Parathyroid adenoma (tissue), 2 donors: ENCODE results near the gene CEP44.

Experiments
- H2AFZ ChIP-seq: fragments of 300-600 bp; sonication (generic); one replicate; pipeline ENCODE4 v1.7.0; 2017; ENCODE audit warnings: antibody characterized with exemption, mild to moderate bottlenecking
- H3K27ac ChIP-seq: fragments of 300-600 bp; sonication (generic); one replicate; pipeline ENCODE4 v1.7.0; 2017
- H3K27me3 ChIP-seq: fragments of 300-600 bp; sonication (generic); one replicate; pipeline ENCODE4 v1.7.0; 2017; ENCODE audit warnings: low read length; ENCODE audit not compliant: control insufficient read depth, insufficient read depth
- H3K36me3 ChIP-seq: fragments of 300-600 bp; sonication (generic); one replicate; pipeline ENCODE4 v1.7.0; 2017; ENCODE audit warnings: low read length; ENCODE audit not compliant: control insufficient read depth, insufficient read depth
- H3K4me1 ChIP-seq: fragments of 300-600 bp; sonication (generic); one replicate; pipeline ENCODE4 v1.7.0; 2017; ENCODE audit warnings: control low read depth
- H3K4me2 ChIP-seq: fragments of 300-600 bp; sonication (generic); one replicate; pipeline ENCODE4 v1.7.0; 2017; ENCODE audit warnings: low read length
- H3K4me3 ChIP-seq: fragments of 300-600 bp; sonication (generic); one replicate; pipeline ENCODE4 v1.7.0; 2017; ENCODE audit warnings: low read depth, low read length
- H3K79me2 ChIP-seq: fragments of 300-600 bp; sonication (generic); one replicate; pipeline ENCODE4 v1.7.0; 2017; ENCODE audit warnings: control low read depth
- H3K9ac ChIP-seq: fragments of 300-600 bp; sonication (generic); one replicate; pipeline ENCODE4 v1.7.0; 2017; ENCODE audit warnings: mild to moderate bottlenecking
- H3K9me3 ChIP-seq: fragments of 300-600 bp; sonication (generic); one replicate; pipeline ENCODE4 v1.7.0; 2017; ENCODE audit warnings: low read length; ENCODE audit not compliant: control insufficient read depth
- TF ChIP-seq, protein P1 (sequence below): fragments of 300-600 bp; sonication (generic); IDR thresholded peaks from one replicate; pipeline ENCODE4 v1.7.0; 2017; ENCODE audit warnings: antibody characterized with exemption, mild to moderate bottlenecking
- donor health status: primary hyperparathyroidism.

Gene CEP44

DNA sequence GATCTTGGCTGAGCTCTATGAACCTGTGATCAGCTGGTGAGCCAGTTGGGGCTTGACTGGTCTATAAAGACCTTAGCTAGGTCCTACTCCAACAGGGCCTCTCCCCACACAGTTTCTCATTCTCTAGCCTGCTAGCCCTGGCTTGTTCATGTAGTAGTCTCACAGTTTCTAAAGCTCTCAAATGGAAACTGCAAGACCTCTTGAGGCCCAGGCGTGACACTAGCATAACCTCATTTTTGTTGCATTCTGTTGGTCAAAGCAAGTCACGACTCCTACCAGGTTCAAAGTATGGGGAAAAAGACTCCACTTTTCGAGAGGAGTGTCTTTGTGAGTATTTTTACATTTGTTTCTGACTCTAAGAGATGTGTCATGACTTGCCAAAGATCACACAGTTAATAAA lies 50.9 kb downstream of the CEP44 start:
- TF ChIP-seq, protein P1, sequence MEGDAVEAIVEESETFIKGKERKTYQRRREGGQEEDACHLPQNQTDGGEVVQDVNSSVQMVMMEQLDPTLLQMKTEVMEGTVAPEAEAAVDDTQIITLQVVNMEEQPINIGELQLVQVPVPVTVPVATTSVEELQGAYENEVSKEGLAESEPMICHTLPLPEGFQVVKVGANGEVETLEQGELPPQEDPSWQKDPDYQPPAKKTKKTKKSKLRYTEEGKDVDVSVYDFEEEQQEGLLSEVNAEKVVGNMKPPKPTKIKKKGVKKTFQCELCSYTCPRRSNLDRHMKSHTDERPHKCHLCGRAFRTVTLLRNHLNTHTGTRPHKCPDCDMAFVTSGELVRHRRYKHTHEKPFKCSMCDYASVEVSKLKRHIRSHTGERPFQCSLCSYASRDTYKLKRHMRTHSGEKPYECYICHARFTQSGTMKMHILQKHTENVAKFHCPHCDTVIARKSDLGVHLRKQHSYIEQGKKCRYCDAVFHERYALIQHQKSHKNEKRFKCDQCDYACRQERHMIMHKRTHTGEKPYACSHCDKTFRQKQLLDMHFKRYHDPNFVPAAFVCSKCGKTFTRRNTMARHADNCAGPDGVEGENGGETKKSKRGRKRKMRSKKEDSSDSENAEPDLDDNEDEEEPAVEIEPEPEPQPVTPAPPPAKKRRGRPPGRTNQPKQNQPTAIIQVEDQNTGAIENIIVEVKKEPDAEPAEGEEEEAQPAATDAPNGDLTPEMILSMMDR = no peak
- no peaks in the 10 kb centered on the region for H3K27me3 ChIP-seq
- H3K4me1 ChIP-seq = no peaks in the 10 kb centered on the region
- no peak overlapping the region for H3K27ac ChIP-seq
- H3K9ac ChIP-seq = no peak overlapping the region
- H3K4me2 ChIP-seq = no peak overlapping the region
- no peak overlapping the region for H3K4me3 ChIP-seq
- H3K9me3 ChIP-seq = no peaks in the 10 kb centered on the region
- no peaks in the 10 kb centered on the region for H3K79me2 ChIP-seq
- H3K36me3 ChIP-seq = no peaks in the 10 kb centered on the region
- no peak overlapping the region for H2AFZ ChIP-seq

DNA sequence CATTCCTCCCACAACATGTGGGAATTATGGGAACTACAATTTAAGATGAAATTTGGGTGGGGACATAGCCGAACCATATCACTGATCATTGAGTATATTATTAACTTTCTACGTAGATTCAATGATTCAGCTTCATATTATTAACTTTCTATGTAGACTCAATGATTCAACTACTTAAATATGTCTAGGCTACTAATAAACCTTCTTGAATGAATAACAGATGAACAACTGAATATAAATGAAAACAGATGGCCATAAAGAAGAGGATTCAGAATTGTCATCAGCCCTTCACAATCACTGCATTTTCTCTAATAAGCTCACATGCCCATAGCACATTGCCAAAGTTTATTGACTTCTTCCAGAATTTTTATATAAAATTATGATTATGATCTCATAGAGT lies 57.0 kb downstream of the CEP44 start:
- H3K27ac ChIP-seq = no peak overlapping the region
- H3K4me3 ChIP-seq = no peak overlapping the region
- H3K9me3 ChIP-seq = no peaks in the 10 kb centered on the region
- no peaks in the 10 kb centered on the region for H3K27me3 ChIP-seq
- H3K36me3 ChIP-seq = no peaks in the 10 kb centered on the region
- H3K9ac ChIP-seq = no peak overlapping the region
- TF ChIP-seq, protein P1 = no peak
- H3K79me2 ChIP-seq = no peaks in the 10 kb centered on the region
- H3K4me1 ChIP-seq = no peaks in the 10 kb centered on the region
- H3K4me2 ChIP-seq = no peak overlapping the region
- H2AFZ ChIP-seq = no peak overlapping the region

DNA sequence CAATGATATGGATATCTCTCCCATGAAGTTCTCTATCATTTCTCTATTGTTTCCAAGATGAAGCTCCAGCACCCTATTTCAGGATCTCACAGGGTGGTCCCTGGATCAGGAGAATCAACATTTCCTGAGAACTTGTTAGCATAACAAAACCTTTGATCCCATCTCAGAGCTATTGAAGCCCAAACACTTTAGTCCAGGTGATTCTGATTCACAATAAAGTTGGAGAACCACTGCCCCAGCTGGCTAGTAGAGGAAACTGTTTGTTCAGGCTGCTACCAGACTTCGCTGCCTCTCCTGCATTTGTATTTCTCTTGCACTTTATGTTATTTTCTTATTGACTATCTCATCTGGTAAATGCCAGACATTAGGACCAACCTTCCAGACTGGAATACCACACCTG lies 65.4 kb downstream of the CEP44 start:
- H3K27me3 ChIP-seq = no peaks in the 10 kb centered on the region
- H2AFZ ChIP-seq = no peak overlapping the region
- H3K4me1 ChIP-seq = no peaks in the 10 kb centered on the region
- TF ChIP-seq, protein P1 = no peak
- H3K27ac ChIP-seq = no peak overlapping the region
- H3K4me3 ChIP-seq = no peak overlapping the region
- H3K9ac ChIP-seq = no peak overlapping the region
- H3K4me2 ChIP-seq = no peak overlapping the region
- H3K36me3 ChIP-seq = no peaks in the 10 kb centered on the region
- H3K9me3 ChIP-seq = no peaks in the 10 kb centered on the region
- H3K79me2 ChIP-seq = no peaks in the 10 kb centered on the region

DNA sequence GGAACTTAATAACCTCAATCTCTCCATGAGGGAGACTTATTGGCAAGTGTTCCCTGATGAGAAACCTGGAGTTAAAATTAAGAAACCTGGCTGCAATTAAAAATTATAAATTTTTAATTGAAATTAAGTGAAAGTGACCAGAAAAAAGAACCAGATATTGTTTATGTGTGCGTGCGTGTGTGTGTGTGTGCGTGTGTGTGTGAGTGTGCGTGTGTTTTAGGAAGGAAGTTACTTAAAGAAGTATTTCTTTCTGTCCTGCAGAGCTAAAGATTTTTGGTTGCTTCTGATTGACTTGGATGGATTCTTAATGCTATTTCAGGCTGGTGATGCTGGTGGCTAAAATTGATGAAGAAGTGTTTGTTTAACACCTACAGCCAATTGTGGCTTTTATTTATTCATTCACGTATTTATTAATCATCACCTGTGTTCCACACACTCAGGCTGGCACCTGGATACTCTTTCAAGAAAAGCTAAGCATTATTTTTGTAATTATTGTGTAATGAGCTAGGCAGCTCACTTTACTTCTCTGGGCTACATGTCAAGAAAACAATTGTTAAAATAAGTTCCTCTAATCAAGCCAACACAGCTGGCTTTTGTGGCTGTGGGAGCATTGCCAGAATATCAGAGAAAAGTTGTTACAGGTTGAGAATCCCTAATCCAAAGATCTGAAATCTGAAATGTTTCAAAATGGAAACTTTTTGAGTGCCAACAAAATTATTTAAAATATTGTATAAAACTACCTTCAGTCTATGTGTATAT lies 68.5 kb downstream of the CEP44 start:
- Histone ChIP-seq H3K4me2 (no peak overlapping the region), H3K4me3 (no peak overlapping the region), H3K36me3 (no peaks in the 10 kb centered on the region), H3K9ac (no peak overlapping the region), H3K27me3 (no peaks in the 10 kb centered on the region), H3K9me3 (no peaks in the 10 kb centered on the region), H3K4me1 (no peaks in the 10 kb centered on the region), H3K79me2 (no peaks in the 10 kb centered on the region), H2AFZ (no peak overlapping the region), H3K27ac (no peak overlapping the region)
- TF ChIP-seq, protein P1 = no peak

DNA sequence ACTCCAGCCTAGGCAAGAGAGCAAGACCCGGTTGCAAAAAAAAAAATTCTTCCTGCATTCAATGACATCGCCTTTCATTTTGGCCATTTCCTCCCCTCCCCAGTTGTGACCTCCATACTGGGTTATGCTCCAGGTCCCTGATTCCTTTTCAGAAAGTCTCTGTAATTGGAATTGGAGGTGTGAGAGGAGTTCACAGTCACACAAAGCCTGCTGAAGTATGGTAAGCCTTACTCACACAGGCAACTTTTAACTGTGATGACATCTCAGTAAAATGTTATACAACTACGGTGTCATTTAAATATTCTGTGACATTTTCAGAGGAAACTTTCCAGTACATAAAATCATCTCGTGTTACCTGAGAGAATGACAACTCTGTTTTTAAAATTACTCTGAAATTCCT lies 73.6 kb downstream of the CEP44 start:
- Histone ChIP-seq H3K4me2 (no peak overlapping the region), H2AFZ (no peak overlapping the region), H3K9ac (no peak overlapping the region), H3K4me3 (no peak overlapping the region), H3K36me3 (no peaks in the 10 kb centered on the region), H3K27me3 (no peaks in the 10 kb centered on the region), H3K79me2 (no peaks in the 10 kb centered on the region), H3K27ac (no peak overlapping the region), H3K9me3 (no peaks in the 10 kb centered on the region), H3K4me1 (no peaks in the 10 kb centered on the region)
- TF ChIP-seq, protein P1 = no peak
